ENCODE data around the gene KAT6B.
A peak's percentile ranks its signal among the peaks of the same experiment; 100 is the strongest.

The KAT6B gene

DNA sequence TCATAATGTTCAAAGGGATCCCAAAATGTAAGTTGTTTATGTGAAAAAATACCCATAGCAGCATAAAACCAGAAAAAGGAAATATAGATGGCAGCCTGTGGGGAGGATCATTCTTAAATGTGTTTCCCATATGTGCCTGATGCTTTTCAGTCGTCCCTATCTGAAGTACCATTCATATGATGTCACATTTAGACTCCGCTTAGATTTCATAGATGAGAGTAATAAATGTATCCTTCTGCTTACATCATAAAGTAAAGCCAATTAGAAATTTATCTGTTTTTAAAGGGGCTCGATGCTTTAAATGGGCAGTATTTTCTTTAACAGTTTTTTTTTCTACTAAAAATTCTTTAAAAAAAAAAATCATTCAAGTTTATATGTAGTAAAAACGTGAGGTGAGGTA is 136.1 kb downstream of the KAT6B start:
- no peak overlapping the region for H3K27ac ChIP-seq
- no peak overlapping the region for H3K4me3 ChIP-seq (IDR thresholded peaks at IDR 0.05; ENCODE audit: insufficient read depth, low read depth, low read length)
- H3K9ac ChIP-seq: no peak overlapping the region
- peaks cover 20% of the 10 kb centered on the region for H3K4me1 ChIP-seq (ENCODE audit: low read depth, poor library complexity, severe bottlenecking)
- no peak overlapping the region for H3K4me2 ChIP-seq
- no peaks in the 10 kb centered on the region for H3K36me3 ChIP-seq (ENCODE audit: insufficient read depth)
- H4K20me1 ChIP-seq (ENCODE audit: insufficient read depth): no peaks in the 10 kb centered on the region
- H3K27me3 ChIP-seq (ENCODE audit: insufficient read depth, low read depth): no peaks in the 10 kb centered on the region
- H3K79me2 ChIP-seq (ENCODE audit: insufficient read depth, low read depth): no peaks in the 10 kb centered on the region
- H2AFZ ChIP-seq (ENCODE audit: low read depth): no peak overlapping the region
- TF ChIP-seq CTCF (conservative IDR thresholded peaks at IDR 0.05; ENCODE audit: low read depth, low read length): no peak

DNA sequence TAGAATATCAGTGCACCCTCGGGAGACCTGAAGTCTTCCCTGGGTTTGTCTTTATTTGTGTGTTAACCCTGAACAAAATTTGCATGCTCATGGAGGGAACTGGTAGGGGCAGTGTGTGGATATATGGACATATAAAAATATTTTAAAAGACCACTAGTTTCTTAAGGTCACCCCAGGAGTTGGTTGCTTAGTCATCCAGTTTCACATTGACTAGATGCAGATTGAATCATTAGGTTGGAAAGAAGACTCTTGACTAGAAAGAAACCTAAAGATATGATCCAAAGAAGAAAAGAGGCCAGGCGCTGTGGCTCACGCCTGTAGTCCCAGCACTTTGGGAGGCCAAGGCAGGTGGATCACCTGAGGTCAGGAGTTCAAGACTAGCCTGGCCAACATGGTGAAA is 137.1 kb downstream of the KAT6B start:
- peak overlapping the region; percentile 15; the same call in 1 of the 2 replicates for H3K4me2 ChIP-seq
- H3K36me3 ChIP-seq (ENCODE audit: insufficient read depth): no peaks in the 10 kb centered on the region
- H4K20me1 ChIP-seq (ENCODE audit: insufficient read depth): no peaks in the 10 kb centered on the region
- H3K9ac ChIP-seq: no peak overlapping the region
- H3K4me1 ChIP-seq (ENCODE audit: low read depth, poor library complexity, severe bottlenecking): peaks cover 27% of the 10 kb centered on the region
- H3K79me2 ChIP-seq (ENCODE audit: insufficient read depth, low read depth): no peaks in the 10 kb centered on the region
- no peaks in the 10 kb centered on the region for H3K27me3 ChIP-seq (ENCODE audit: insufficient read depth, low read depth)
- no peak overlapping the region for H2AFZ ChIP-seq (ENCODE audit: low read depth)
- no peak for TF ChIP-seq CTCF (conservative IDR thresholded peaks at IDR 0.05; ENCODE audit: low read depth, low read length)
- H3K4me3 ChIP-seq (IDR thresholded peaks at IDR 0.05; ENCODE audit: insufficient read depth, low read depth, low read length): no peak overlapping the region
- peak overlapping the region; percentile 24; the same call in 1 of the 2 replicates for H3K27ac ChIP-seq

DNA sequence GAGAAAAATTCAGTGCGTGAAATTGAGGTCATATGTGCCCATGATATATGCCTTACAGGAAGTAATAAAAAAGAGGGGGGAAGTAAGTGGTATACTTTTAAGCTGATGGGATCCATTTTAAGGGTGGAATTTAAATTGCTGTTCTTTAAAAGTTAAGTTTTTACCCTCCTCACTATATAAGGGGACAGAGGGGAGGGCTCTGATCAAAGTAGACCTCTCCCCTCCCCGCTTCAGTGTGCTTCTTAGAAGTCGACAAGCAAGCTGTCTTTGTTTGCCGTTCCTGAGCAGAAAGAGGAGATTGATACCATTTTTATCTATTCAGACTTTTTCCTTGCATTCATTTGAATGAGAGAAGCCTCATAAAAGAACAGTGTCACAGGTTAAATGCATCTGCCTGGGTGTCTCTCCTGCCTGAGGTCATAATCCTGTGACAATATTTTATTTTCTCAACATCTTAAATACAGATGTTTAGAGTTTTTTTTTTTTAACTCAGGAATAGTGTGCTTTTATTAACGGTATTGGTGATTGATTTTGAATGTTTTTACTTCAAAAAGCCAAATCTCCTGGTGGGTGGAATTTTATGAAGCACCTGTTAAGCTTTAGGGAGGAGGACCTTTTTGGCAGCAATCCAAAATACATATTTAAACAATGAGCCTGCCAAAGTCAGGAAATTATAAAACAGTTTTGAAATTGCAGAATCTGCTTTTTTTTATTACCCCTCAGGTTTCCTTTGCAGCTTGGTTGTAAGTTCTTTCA is 141.7 kb downstream of the KAT6B start:
- Histone ChIP-seq H3K27me3 (ENCODE audit: insufficient read depth, low read depth) (no peaks in the 10 kb centered on the region), H3K4me3 (IDR thresholded peaks at IDR 0.05; ENCODE audit: insufficient read depth, low read depth, low read length) (no peak overlapping the region), H3K36me3 (ENCODE audit: insufficient read depth) (no peaks in the 10 kb centered on the region), H3K79me2 (ENCODE audit: insufficient read depth, low read depth) (no peaks in the 10 kb centered on the region), H2AFZ (ENCODE audit: low read depth) (no peak overlapping the region), H3K27ac (no peak overlapping the region), H3K9ac (no peak overlapping the region), H4K20me1 (ENCODE audit: insufficient read depth) (no peaks in the 10 kb centered on the region), H3K4me2 (peak overlapping the region; percentile 52), H3K4me1 (ENCODE audit: low read depth, poor library complexity, severe bottlenecking) (peaks cover 33% of the 10 kb centered on the region)
- no peak for TF ChIP-seq CTCF (conservative IDR thresholded peaks at IDR 0.05; ENCODE audit: low read depth, low read length)

DNA sequence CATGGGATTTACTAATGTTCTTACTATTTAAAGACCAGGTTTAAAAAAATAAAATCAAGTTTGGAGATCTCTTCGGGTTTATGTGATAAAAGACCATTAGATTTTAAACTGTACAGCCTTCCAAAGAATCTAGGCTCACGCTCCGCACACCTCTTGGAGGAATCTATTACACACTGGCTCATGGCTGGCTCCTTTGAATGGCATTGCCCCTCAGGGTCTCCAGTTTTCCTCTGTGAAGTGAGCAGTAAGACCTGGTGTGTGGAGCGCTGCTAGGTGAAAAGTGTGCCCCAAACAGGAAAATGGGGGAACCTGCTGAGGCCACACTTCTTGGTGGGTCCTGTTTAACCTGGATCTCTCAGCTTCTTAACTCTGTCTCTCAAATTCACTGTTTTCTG is 142.3 kb downstream of the KAT6B start:
- Histone ChIP-seq H3K27me3 (ENCODE audit: insufficient read depth, low read depth) (no peaks in the 10 kb centered on the region), H4K20me1 (ENCODE audit: insufficient read depth) (no peaks in the 10 kb centered on the region), H3K36me3 (ENCODE audit: insufficient read depth) (no peaks in the 10 kb centered on the region), H2AFZ (ENCODE audit: low read depth) (no peak overlapping the region), H3K79me2 (ENCODE audit: insufficient read depth, low read depth) (no peaks in the 10 kb centered on the region), H3K4me3 (IDR thresholded peaks at IDR 0.05; ENCODE audit: insufficient read depth, low read depth, low read length) (no peak overlapping the region), H3K9ac (no peak overlapping the region), H3K4me2 (peak overlapping the region; percentile 52; the same call in 1 of the 2 replicates), H3K4me1 (ENCODE audit: low read depth, poor library complexity, severe bottlenecking) (peaks cover 27% of the 10 kb centered on the region), H3K27ac (no peak overlapping the region)
- TF ChIP-seq CTCF (conservative IDR thresholded peaks at IDR 0.05; ENCODE audit: low read depth, low read length): no peak

Data from KMS-11 (cell line).